GM18519 (cell line): ENCODE results near the gene LAMTOR5.

ENCODE experiments used
- ATAC-seq: cut with Tn5 transposase; IDR thresholded peaks from one replicate; pipeline ENCODE4 v1.9.1; 2021; ENCODE audit warnings: mild to moderate bottlenecking, moderate library complexity; ENCODE audit not compliant: unreplicated experiment, low FRiP score

The LAMTOR5 gene

GRCh38 chr1:110393286-110393685, 14.2 kb downstream of the LAMTOR5 start:
- no peak for ATAC-seq

GRCh38 chr1:110390692-110391245, 16.7 kb downstream of the LAMTOR5 start, which contains the start of gene SLC16A4:
Gene SLC16A4 (minus strand): TSS chr1:110391026. CDS start chr1:110389323, 1,703 bp downstream.
- no peak for ATAC-seq

- ATAC-seq = no peak
Observed at GRCh38 chr1:110390096-110390495, 17.4 kb downstream of the LAMTOR5 start.

GRCh38 chr1:110387048-110387754, 20.3 kb downstream of the LAMTOR5 start:
- no peak for ATAC-seq

GRCh38 chr1:110385369-110385768, 22.1 kb downstream of the LAMTOR5 start:
- no peak for ATAC-seq

- no peak for ATAC-seq
Observed at GRCh38 chr1:110384581-110385321, 22.7 kb downstream of the LAMTOR5 start.

GRCh38 chr1:110383251-110383990, 24.1 kb downstream of the LAMTOR5 start:
- no peak for ATAC-seq

- no peak for ATAC-seq
Observed at GRCh38 chr1:110380672-110381283, 26.7 kb downstream of the LAMTOR5 start.

GRCh38 chr1:110375490-110375889, 32.0 kb downstream of the LAMTOR5 start:
- no peak for ATAC-seq

- ATAC-seq = no peak
Observed at GRCh38 chr1:110370827-110371226, 36.7 kb downstream of the LAMTOR5 start.

GRCh38 chr1:110364221-110364620, 43.3 kb downstream of the LAMTOR5 start:
- ATAC-seq = no peak

- no peak for ATAC-seq
Observed at GRCh38 chr1:110361856-110362255, 45.6 kb downstream of the LAMTOR5 start.

GRCh38 chr1:110360431-110360830, 47.1 kb downstream of the LAMTOR5 start:
- ATAC-seq = no peak

GRCh38 chr1:110356379-110356778, 51.1 kb downstream of the LAMTOR5 start:
- no peak for ATAC-seq

GRCh38 chr1:110355321-110355720, 52.2 kb downstream of the LAMTOR5 start:
- no peak for ATAC-seq
